ENCODE data around the gene XRCC2.
"Not testable (repeated sequence)": the region's sequence is repeated elsewhere in the genome, so short reads cannot be mapped to it uniquely, and the experiment has no call there.

XRCC2 gene

DNA sequence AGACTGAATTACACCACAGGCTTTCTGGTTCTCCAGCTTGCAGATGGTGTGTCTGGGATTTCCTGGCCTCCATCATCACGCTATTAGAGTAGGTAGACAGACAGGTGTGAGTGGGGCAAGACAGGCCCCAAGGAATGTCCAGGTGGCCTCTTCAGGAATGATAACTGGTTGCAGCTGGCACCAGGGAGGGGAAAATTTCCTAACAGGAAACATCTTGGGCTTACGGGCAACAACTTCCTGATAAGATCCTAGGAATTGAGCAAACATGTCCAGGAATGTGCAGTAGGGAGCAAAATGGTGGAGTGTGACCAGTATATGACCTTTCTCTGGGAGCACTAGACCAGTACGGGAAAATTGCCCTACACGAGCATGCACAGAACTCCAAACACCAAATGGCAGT is 11.3 kb downstream of the XRCC2 start:
- no peak for DNase-seq (ENCODE audit: low spot score)

DNA sequence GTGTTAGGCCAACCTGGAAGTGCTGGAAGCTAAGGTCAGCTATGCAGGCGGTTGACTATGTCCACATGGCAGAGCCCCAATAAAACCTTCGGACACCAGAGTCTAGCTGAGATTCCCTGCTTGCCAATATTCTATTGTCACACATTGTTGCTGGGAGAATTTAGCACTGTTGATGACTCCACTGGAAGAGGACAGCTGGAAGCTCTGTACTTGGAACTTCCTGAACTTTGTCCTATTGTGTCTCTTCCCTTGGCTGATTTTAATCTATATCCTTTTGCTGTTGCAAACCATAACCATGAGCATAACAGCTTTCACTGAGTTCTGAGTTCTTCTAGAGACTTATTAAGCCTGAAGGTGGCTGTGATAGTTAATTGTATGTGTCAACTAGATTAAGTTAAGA is 12.0 kb downstream of the XRCC2 start:
- no peak for DNase-seq (ENCODE audit: low spot score)

DNA sequence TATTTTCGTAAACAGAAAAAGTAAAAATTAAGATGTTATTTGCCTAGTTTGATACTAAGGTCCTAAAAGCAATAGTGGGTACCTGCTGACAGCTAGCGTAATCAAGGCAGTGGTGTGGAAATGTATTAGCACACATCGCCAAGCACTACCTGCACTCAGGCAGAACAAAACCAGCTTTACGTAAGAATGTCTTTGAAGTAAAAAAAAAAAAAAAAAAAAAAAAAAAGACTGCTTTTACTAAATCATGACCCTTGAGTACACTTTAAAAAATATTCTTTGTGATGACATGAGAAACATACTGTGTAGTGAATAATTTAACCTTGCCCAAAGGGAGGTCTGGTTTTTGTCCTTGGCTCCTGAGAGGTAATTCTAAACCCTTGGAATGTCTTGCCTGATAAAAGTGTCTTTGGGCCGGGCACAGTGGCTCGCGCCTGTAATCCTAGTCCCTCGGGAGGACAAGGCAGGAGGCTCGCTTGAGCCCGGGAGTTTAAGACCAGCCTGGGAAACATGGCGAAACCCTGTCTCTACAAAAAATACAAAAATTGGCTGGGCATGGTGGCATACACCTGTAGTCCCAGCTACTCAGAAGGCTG is 12.7 kb downstream of the XRCC2 start:
- no peak for DNase-seq (ENCODE audit: low spot score)

DNA sequence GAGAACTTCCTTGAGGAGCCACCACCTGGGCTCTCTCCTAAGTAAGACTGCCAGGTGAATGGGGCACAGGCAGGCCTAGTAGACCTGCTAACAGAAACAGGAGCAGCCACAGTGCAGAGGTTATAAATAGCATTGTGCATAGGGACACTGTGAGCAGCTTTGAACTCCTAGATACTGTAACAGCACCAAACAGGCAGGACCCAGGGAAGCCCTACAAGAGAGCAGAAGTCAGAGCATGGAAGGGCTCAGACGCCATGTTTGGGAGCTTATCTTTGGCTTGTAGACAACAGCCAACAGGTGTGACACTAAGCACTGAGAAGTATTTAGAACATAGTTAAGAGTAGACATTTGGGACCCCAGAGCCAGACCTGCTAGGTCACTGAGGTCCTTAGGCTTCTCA is 14.5 kb downstream of the XRCC2 start:
- DNase-seq (ENCODE audit: low spot score) = no peak

GRCh38 chr7:152660021-152660420 is 15.9 kb downstream of the XRCC2 start:
- DNase-seq (ENCODE audit: low spot score) = no peak

- DNase-seq (ENCODE audit: low spot score) = no peak
Observed at GRCh38 chr7:152654971-152655370, 21.0 kb downstream of the XRCC2 start.

GRCh38 chr7:152649220-152649619 is 26.7 kb downstream of the XRCC2 start:
- no peak for DNase-seq (ENCODE audit: low spot score)

- DNase-seq (ENCODE audit: low spot score) = no peak
Observed at GRCh38 chr7:152647009-152647408, 28.9 kb downstream of the XRCC2 start.

- DNase-seq (ENCODE audit: low spot score) = not testable (repeated sequence)
Observed at GRCh38 chr7:152646579-152646978, 29.4 kb downstream of the XRCC2 start.

DNA sequence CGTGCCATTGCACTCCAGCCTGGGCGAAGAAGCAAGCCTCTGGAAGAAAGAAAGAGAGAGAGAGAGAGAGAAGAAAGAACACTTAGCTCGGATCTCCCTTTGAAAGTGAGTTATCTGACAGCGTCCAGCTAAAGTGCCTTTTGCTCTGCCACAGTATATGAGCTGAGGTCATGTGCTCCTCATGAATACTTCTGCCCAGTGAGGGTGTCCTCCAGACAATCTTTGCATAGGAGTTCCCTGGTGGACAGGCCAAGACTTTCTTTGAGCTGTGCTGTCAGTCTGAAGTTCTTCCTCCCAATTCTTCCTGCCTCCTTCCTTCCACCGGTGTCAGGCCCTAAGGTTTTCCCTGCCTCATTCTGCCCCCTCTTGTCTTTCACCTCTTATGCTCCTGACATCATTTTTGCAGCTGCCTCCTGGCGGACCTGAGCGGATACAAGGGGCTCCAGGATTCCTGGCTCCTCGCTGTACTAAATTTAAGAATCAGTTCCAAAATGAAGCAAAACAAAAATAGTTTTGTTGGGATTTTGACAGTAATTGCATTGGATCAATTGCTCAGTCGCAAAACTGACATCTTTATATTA is 31.9 kb downstream of the XRCC2 start:
- no peak for DNase-seq (ENCODE audit: low spot score)

DNA sequence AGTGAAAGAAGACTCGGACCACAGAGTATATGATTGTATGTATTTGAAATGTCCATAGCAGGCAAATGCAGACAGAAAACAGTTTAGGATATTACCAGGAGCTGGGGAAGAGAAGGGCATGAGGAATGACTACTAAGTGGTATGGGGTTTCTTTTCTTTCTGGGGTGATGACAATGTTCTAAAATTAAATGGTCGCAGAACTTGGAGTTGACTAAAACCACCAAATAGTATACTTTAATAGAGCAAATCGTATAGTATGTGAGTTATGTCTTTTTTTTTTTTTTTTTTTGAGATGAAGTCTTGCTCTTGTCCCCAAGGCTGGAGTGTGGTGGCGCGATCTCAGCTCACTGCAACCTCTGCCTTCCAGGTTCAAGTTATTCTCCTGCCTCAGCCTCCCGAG is 34.6 kb downstream of the XRCC2 start:
- DNase-seq (ENCODE audit: low spot score) = no peak

DNA sequence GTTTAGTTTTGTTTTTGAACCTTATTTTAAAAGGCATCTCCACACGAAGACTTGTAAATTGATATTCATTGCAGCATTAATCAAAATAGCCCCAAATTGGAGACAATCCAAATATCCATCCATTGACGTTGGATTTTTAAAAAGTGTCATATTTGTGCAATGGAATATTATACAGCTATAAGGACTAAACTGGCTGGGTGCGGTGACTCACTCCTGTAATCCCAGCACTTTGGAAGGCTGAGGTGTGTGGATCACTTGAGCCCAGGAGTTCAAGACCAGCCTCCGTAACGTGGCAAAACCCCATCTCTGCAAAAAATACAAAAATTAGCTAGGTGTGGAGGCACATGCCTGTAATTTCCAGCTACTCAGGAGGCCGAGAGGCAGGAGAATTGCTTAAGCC is 35.1 kb downstream of the XRCC2 start:
- no peak for DNase-seq (ENCODE audit: low spot score)

GRCh38 chr7:152637920-152638580 is 37.9 kb downstream of the XRCC2 start:
- DNase-seq (ENCODE audit: low spot score) = no peak

DNA sequence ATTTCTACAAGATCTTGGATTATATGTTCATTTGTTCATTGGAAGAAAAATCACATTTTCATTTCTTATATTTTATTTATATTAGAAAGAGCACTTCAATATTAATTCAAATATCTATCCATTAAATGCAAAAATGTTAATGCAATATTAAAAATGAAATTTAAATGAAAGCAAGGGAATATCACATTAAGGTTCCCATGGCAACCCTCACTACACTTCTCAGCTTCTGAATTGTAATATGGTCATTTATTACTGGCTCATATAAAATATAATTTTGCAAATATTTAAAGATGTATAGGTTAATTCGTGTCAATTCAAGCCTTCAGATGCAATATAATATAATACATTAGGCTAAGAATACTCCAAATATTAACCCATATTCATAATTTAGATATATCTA is 38.8 kb downstream of the XRCC2 start:
- no peak for DNase-seq (ENCODE audit: low spot score)

DNA sequence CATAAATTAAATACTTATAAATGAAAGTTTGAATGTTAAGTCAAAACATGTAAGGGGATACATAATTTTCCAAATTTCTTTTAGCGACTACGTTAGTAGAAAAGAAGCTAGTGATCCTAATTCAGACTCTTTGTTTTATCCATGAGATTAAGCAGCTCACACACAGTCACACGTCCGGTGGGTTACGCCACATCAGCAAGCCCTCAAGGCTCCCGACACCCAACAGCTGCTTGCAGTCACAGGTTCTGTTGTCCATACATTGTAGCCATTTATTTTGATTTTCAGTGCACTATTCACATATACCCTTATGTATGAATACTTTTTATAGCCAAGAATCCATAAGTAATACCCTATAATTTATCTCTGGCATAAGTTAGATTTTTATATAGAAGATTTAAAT is 39.5 kb downstream of the XRCC2 start:
- DNase-seq (ENCODE audit: low spot score) = no peak

DNA sequence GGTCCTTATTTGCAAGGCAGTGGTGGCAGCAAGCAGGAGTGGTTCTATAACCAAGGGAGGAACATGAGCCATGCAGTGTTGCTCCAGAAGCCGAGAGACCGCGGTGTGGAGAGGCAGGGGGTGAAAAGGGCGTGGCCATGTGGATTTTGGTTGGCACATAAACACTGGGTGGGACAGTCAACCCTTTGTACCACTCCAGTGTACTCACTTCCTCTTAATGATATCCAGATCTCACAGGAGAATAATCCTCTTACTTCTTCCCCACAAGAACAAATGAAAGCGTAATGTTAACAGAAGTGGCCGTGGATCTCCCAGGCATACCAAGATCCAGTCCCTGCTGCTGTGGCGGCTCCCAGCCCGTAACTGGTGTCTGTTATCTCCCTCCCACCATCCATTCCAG is 42.4 kb downstream of the XRCC2 start:
- DNase-seq (ENCODE audit: low spot score) = no peak

DNA sequence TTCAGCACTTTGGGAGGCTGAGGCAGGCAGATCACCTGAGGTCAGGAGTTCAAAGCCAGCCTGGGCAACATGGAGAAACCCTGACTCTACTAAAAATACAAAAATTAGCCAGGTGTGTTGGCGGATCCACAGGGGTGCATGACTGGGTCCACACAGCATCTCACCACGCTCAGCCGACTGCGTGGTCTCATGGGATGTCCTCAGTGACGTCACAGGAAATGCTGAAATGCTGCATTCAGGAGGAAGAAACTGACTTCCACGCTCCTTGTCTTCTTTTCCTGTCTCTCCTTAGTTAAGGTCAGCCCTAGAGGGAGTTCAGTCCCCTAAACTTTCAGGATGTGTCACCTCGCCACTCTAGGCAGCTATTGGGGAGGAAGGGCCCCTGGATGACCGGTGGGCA is 42.9 kb downstream of the XRCC2 start:
- DNase-seq (ENCODE audit: low spot score) = no peak

- DNase-seq (ENCODE audit: low spot score) = not testable (repeated sequence)
Observed at GRCh38 chr7:152628772-152629171, 47.2 kb downstream of the XRCC2 start.

GRCh38 chr7:152624228-152624627 is 51.7 kb downstream of the XRCC2 start:
- no peak for DNase-seq (ENCODE audit: low spot score)

GRCh38 chr7:152621426-152621825 is 54.5 kb downstream of the XRCC2 start:
- no peak for DNase-seq (ENCODE audit: low spot score)

- DNase-seq (ENCODE audit: low spot score) = no peak
Observed at GRCh38 chr7:152619027-152619739, 56.8 kb downstream of the XRCC2 start.

DNA sequence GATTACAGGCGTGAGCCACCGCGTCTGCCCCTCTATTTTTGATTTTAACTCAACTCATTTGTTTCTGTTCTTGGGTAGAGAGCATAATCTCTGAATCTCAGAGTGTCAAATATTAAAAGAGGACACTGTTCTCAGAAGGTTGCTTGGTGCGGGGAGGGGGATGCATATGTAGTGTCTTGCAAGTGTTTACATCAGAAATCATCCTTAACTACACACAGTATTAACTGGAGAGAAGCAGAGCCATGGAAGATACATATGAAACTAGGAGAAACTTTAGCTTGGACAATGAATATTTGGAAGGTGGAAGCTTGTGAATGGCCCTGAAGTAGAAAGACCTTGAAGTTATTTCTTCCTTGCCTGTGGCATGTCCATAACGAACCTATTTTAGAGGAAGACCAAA is 57.5 kb downstream of the XRCC2 start:
- DNase-seq (ENCODE audit: low spot score) = no peak

- no peak for DNase-seq (ENCODE audit: low spot score)
Observed at GRCh38 chr7:152617056-152617455, 58.9 kb downstream of the XRCC2 start.

Data from NAMALWA (cell line).